ENCODE measurements around the gene TRIM34.
A peak's percentile ranks its signal among the peaks of the same experiment; 100 is the strongest.
"Not testable (repeated sequence)": the region's sequence is repeated elsewhere in the genome, so short reads cannot be mapped to it uniquely, and the experiment has no call there.

TRIM34 gene

GRCh38 chr11:5621580-5621979 lies 3.2 kb upstream of the TRIM34 start:
- DNase-seq (ENCODE audit: low spot score): no peak

- no peak for DNase-seq (ENCODE audit: low spot score)
These were observed 2.0 kb upstream of the TRIM34 start for GRCh38 chr11:5622802-5623201.

- DNase-seq (ENCODE audit: low spot score): no peak
These were observed 480 bp downstream of the TRIM34 start for GRCh38 chr11:5625281-5625680.

GRCh38 chr11:5626196-5626595 lies 1.4 kb downstream of the TRIM34 start:
- DNase-seq (ENCODE audit: low spot score): no peak

GRCh38 chr11:5631417-5631816 lies 6.6 kb downstream of the TRIM34 start:
- no peak for DNase-seq (ENCODE audit: low spot score)

- DNase-seq (ENCODE audit: low spot score): no peak
These were observed 7.3 kb downstream of the TRIM34 start for GRCh38 chr11:5631969-5632635.

GRCh38 chr11:5639953-5640352 lies 15.2 kb downstream of the TRIM34 start:
- no peak for DNase-seq (ENCODE audit: low spot score)

GRCh38 chr11:5643585-5643984 lies 18.8 kb downstream of the TRIM34 start:
- no peak for DNase-seq (ENCODE audit: low spot score)

GRCh38 chr11:5646139-5646538 lies 21.3 kb downstream of the TRIM34 start:
- no peak for DNase-seq (ENCODE audit: low spot score)

GRCh38 chr11:5655474-5655873 lies 30.7 kb downstream of the TRIM34 start:
- no peak for DNase-seq (ENCODE audit: low spot score)

- not testable (repeated sequence) for DNase-seq (ENCODE audit: low spot score)
These were observed 32.2 kb downstream of the TRIM34 start for GRCh38 chr11:5656956-5657355.

GRCh38 chr11:5658318-5658717 lies 33.5 kb downstream of the TRIM34 start:
- DNase-seq (ENCODE audit: low spot score): no peak

- DNase-seq (ENCODE audit: low spot score): no peak
These were observed 38.7 kb downstream of the TRIM34 start for GRCh38 chr11:5663511-5663910.

- DNase-seq (ENCODE audit: low spot score): no peak
These were observed 40.3 kb downstream of the TRIM34 start for GRCh38 chr11:5665051-5665570.

GRCh38 chr11:5665746-5666401 lies 41.1 kb downstream of the TRIM34 start:
- DNase-seq (ENCODE audit: low spot score): no peak

- DNase-seq (ENCODE audit: low spot score): no peak
These were observed 41.6 kb downstream of the TRIM34 start for GRCh38 chr11:5666402-5666793.

- DNase-seq (ENCODE audit: low spot score): peak; percentile 49
These were observed 47.0 kb downstream of the TRIM34 start for GRCh38 chr11:5671831-5672230.

GRCh38 chr11:5674391-5674790 lies 49.6 kb downstream of the TRIM34 start:
- DNase-seq (ENCODE audit: low spot score): no peak

- no peak for DNase-seq (ENCODE audit: low spot score)
These were observed 55.0 kb downstream of the TRIM34 start for GRCh38 chr11:5679811-5680210.

- not testable (repeated sequence) for DNase-seq (ENCODE audit: low spot score)
These were observed 58.2 kb downstream of the TRIM34 start for GRCh38 chr11:5682890-5683441.

GRCh38 chr11:5683620-5684019 lies 58.8 kb downstream of the TRIM34 start:
- not testable (repeated sequence) for DNase-seq (ENCODE audit: low spot score)

GRCh38 chr11:5684036-5684645 lies 59.3 kb downstream of the TRIM34 start:
- no peak for DNase-seq (ENCODE audit: low spot score)

All from kidney tubule cell (primary cell).